ENCODE results near the gene TMEM120A.

TMEM120A gene

GRCh38 chr7:75988568-75989499, 5.6 kb downstream of the TMEM120A start:
- no peak overlapping the region for H3K27ac ChIP-seq (replicated peaks)
- DNase-seq (ENCODE audit: low read depth in 1 of 2, low spot score in 1 of 2) = no peak
- H3K27me3 ChIP-seq (ENCODE audit: insufficient read depth, poor library complexity, severe bottlenecking) = no peaks in the 10 kb centered on the region
- H3K4me3 ChIP-seq (replicated peaks; ENCODE audit: insufficient read depth, low read length) = no peak overlapping the region
- TF ChIP-seq CTCF (IDR thresholded peaks at IDR 0.05; ENCODE audit: insufficient read depth, low read length) (no peak), GABPA (IDR thresholded peaks at IDR 0.05; ENCODE audit: low read depth) (no peak), SPI1 (IDR thresholded peaks at IDR 0.05; ENCODE audit: borderline replicate concordance, low read depth) (no peak), POLR2AphosphoS5 (IDR thresholded peaks at IDR 0.05; ENCODE audit: low read depth) (no peak)
- TF ChIP-seq, protein P1, sequence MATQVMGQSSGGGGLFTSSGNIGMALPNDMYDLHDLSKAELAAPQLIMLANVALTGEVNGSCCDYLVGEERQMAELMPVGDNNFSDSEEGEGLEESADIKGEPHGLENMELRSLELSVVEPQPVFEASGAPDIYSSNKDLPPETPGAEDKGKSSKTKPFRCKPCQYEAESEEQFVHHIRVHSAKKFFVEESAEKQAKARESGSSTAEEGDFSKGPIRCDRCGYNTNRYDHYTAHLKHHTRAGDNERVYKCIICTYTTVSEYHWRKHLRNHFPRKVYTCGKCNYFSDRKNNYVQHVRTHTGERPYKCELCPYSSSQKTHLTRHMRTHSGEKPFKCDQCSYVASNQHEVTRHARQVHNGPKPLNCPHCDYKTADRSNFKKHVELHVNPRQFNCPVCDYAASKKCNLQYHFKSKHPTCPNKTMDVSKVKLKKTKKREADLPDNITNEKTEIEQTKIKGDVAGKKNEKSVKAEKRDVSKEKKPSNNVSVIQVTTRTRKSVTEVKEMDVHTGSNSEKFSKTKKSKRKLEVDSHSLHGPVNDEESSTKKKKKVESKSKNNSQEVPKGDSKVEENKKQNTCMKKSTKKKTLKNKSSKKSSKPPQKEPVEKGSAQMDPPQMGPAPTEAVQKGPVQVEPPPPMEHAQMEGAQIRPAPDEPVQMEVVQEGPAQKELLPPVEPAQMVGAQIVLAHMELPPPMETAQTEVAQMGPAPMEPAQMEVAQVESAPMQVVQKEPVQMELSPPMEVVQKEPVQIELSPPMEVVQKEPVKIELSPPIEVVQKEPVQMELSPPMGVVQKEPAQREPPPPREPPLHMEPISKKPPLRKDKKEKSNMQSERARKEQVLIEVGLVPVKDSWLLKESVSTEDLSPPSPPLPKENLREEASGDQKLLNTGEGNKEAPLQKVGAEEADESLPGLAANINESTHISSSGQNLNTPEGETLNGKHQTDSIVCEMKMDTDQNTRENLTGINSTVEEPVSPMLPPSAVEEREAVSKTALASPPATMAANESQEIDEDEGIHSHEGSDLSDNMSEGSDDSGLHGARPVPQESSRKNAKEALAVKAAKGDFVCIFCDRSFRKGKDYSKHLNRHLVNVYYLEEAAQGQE (IDR thresholded peaks at IDR 0.05; ENCODE audit: insufficient replicate concordance, low read depth) = no peak

GRCh38 chr7:75987805-75988567, 6.4 kb downstream of the TMEM120A start:
- no peak for DNase-seq (ENCODE audit: low read depth in 1 of 2, low spot score in 1 of 2)
- no peak overlapping the region for H3K4me3 ChIP-seq (replicated peaks; ENCODE audit: insufficient read depth, low read length)
- TF ChIP-seq POLR2AphosphoS5 (IDR thresholded peaks at IDR 0.05; ENCODE audit: low read depth) (no peak), SPI1 (IDR thresholded peaks at IDR 0.05; ENCODE audit: borderline replicate concordance, low read depth) (no peak)
- no peak overlapping the region for H3K27ac ChIP-seq (replicated peaks)
- H3K27me3 ChIP-seq (ENCODE audit: insufficient read depth, poor library complexity, severe bottlenecking) = no peaks in the 10 kb centered on the region

- TF ChIP-seq CTCF (IDR thresholded peaks at IDR 0.05; ENCODE audit: insufficient read depth, low read length) = no peak
- TF ChIP-seq POLR2AphosphoS5 (IDR thresholded peaks at IDR 0.05; ENCODE audit: low read depth) = no peak
- no peak for TF ChIP-seq GABPA (IDR thresholded peaks at IDR 0.05; ENCODE audit: low read depth)
- TF ChIP-seq, protein P1 (IDR thresholded peaks at IDR 0.05; ENCODE audit: insufficient replicate concordance, low read depth) = no peak
- TF ChIP-seq SPI1 (IDR thresholded peaks at IDR 0.05; ENCODE audit: borderline replicate concordance, low read depth) = no peak
- no peaks in the 10 kb centered on the region for H3K27me3 ChIP-seq (ENCODE audit: insufficient read depth, poor library complexity, severe bottlenecking)
- H3K4me3 ChIP-seq (replicated peaks; ENCODE audit: insufficient read depth, low read length) = no peak overlapping the region
- no peak for DNase-seq (ENCODE audit: low read depth in 1 of 2, low spot score in 1 of 2)
- no peak overlapping the region for H3K27ac ChIP-seq (replicated peaks)
Observed at GRCh38 chr7:75987026-75987804, 7.2 kb downstream of the TMEM120A start.

Data from HL-60 (cell line).